GM12875 (cell line): ENCODE results near the gene EYS.

Source experiments
- H3K4me3 ChIP-seq: one replicate; pipeline ENCODE4 v1.5.1; 2011; ENCODE audit warnings: low read depth, low read length, control low read depth
- TF ChIP-seq, protein P1 (sequence below): IDR thresholded peaks from 2 replicates; pipeline ENCODE4 v1.5.1; 2011; ENCODE audit warnings: low read depth, mild to moderate bottlenecking, control low read depth, inconsistent platforms, low read length, moderate library complexity, borderline replicate concordance; ENCODE audit not compliant: insufficient read depth

The EYS gene

DNA sequence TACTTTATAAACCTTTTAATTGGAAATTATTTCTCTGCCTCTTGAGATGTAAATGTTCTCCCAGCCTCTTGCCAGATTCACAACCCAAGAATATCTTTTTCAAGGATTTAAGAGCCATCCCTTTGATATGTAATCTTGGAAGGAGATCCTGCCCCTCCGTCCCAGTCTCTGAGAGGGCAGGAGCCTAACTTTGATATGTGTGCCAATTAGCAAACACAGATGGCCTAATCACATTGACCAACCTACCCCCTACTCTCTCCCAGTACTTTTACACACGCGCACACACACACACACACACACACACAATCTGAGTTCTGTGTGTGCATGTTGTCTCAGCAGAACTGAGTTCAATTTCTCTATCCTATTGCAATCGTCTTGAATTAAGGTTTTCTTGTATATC lies 1447.7 kb downstream of the EYS start:
- H3K4me3 ChIP-seq = no peak overlapping the region

DNA sequence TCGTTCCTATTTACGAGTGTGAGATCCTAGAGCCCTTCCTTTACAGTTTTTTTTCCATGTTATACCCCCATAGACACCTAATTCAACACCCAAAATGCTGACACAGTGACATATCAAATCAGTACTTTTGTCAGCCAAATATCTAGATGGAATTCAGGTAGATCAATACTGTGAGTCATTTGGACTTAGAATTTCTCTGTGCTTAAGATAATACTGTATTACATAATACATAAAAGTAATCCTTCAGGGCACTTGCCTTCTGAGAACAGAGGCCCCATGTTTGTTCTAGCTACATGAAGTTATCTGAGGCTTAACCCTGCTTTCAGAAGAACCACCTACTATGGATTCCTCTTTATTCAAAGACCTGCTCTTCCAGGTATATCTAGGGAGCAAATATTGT lies 1448.3 kb downstream of the EYS start:
- TF ChIP-seq, protein P1, sequence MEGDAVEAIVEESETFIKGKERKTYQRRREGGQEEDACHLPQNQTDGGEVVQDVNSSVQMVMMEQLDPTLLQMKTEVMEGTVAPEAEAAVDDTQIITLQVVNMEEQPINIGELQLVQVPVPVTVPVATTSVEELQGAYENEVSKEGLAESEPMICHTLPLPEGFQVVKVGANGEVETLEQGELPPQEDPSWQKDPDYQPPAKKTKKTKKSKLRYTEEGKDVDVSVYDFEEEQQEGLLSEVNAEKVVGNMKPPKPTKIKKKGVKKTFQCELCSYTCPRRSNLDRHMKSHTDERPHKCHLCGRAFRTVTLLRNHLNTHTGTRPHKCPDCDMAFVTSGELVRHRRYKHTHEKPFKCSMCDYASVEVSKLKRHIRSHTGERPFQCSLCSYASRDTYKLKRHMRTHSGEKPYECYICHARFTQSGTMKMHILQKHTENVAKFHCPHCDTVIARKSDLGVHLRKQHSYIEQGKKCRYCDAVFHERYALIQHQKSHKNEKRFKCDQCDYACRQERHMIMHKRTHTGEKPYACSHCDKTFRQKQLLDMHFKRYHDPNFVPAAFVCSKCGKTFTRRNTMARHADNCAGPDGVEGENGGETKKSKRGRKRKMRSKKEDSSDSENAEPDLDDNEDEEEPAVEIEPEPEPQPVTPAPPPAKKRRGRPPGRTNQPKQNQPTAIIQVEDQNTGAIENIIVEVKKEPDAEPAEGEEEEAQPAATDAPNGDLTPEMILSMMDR = no peak
- no peak overlapping the region for H3K4me3 ChIP-seq

More for the DNA sequence above, 1447.7 kb downstream of the EYS start:
- TF ChIP-seq, protein P1 = no peak

DNA sequence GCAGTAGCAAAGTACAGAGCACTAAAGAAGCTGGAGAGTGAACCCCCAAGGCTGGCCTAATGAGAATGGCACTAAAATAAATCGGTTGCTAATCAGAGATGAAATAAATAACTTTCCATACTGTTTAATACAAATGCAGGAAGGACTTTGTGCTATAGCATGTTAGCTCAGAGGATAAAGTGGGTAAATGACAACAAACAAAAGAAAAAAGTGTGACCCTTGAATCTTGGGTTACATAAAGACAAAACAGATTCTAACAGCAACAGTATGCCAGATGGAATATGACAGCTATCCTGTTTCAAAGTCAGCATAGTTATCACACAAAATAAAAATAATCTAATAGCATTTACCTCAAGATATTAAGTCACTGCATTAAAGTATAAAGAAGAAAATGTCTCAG lies 1448.7 kb downstream of the EYS start:
- TF ChIP-seq, protein P1 = no peak
- no peak overlapping the region for H3K4me3 ChIP-seq

DNA sequence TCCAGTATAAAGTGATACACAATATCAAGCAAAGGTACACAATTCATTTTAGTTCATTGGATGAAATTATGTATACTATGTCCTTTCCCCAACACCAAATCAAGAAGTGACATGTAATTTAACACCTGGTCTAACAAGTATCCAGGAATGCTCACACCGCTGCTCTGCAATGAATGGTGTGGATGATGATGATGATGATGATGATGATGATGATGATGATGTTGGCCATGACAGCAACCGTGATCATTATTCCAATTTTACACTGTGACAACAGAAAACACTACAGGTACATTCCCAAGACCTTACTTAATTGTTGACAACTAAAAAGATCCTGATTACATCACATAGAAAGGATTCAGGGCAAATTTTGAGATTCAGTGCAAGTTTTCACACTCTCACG lies 1449.4 kb downstream of the EYS start:
- H3K4me3 ChIP-seq = no peak overlapping the region
- TF ChIP-seq, protein P1 = no peak

DNA sequence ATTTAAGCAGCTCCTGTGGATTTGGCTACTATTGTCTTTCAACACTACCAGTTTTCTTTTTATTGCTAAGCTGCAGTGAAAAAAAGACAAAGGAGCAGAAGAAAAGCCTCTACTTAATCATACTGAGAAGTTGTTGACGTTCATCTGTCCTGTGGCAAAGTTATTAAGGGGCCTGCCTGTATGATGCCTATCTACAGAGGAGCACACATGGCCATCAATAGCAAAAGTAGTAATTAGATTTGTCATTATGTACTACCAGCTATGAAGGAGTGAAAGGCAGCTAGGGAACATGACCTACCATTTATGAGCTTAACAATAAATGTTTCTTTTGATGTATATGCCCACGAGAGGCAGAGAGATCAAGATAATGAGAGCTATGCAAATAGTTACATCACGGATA lies 1450.5 kb downstream of the EYS start:
- H3K4me3 ChIP-seq = no peak overlapping the region
- TF ChIP-seq, protein P1 = no peak

DNA sequence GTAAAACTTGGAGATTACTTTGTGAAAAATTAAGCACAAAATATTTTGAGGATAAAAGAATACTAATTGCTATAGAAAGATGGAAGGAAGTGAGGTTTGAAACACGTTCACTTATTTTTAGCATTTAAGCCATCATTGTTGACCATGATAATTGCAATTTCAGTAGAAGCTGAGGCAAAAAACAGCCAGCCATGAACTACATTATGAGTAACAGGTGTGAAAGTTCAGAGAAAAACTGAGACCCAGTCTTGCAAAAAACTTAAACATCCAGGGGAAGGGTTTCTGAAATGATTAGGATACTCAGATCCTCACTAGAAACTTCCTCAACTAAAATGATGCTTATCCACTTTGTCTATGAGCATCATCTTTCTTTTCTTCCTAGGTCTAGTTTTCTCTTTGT lies 1452.0 kb downstream of the EYS start:
- H3K4me3 ChIP-seq = no peak overlapping the region
- TF ChIP-seq, protein P1 = no peak

DNA sequence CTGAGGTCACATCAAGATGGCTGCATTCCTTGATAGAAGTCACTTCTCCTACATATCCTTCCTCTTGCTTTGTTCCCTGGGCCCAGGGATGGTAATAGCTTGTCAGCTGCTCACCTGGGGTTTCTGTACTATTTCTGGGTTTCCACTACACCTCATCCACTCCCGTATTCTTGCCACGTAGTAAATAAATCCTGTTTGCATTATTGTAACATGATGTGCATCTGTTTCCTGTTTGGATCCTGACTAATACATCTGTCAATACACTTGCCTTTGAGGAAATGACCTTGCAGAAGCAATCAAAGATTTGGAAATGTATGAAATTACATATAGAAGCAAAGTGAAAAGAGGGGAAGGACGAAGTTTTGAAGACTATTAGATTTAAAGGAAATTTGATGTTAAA lies 1452.5 kb downstream of the EYS start:
- TF ChIP-seq, protein P1 = no peak
- no peak overlapping the region for H3K4me3 ChIP-seq
